Stomach smooth muscle (tissue), 2 donors: Measurements from ENCODE around the gene MLXIP.
A peak's percentile ranks its signal among the peaks of the same experiment; 100 is the strongest.

Experiments
- H3K27ac ChIP-seq: one replicate; pipeline ENCODE4 v1.7.0; 2013; ENCODE audit warnings: mild to moderate bottlenecking, low read length, inconsistent platforms
- H3K27me3 ChIP-seq, 2 donors: one replicate each; pipeline ENCODE4 v1.7.0; 2013; ENCODE audit warnings: low read length in 2 of 2; ENCODE audit not compliant: insufficient read depth in 2 of 2, control insufficient read depth in 1 of 2
- H3K36me3 ChIP-seq, 2 donors: one replicate each; pipeline ENCODE4 v1.7.0; 2013; ENCODE audit warnings: low read length in 2 of 2; ENCODE audit not compliant: control insufficient read depth in 2 of 2, insufficient read depth in 2 of 2
- H3K4me1 ChIP-seq: one replicate; pipeline ENCODE4 v1.7.0; 2013; ENCODE audit warnings: low read length; ENCODE audit not compliant: control insufficient read depth, insufficient read depth
- H3K4me3 ChIP-seq, 2 donors: one replicate each; pipeline ENCODE4 v1.7.0; 2013; ENCODE audit warnings: low read length in 2 of 2
- H3K9ac ChIP-seq, 2 donors: one replicate each; pipeline ENCODE4 v1.7.0; 2013; ENCODE audit warnings: low read length in 2 of 2, mild to moderate bottlenecking in 1 of 2
- H3K9me3 ChIP-seq, 2 donors: one replicate each; pipeline ENCODE4 v1.7.0; 2013; ENCODE audit warnings: low read length in 2 of 2; ENCODE audit not compliant: control insufficient read depth in 2 of 2
- donor health status: healthy.
- donor health status: Pancreatic carcinoma.

Gene MLXIP

DNA sequence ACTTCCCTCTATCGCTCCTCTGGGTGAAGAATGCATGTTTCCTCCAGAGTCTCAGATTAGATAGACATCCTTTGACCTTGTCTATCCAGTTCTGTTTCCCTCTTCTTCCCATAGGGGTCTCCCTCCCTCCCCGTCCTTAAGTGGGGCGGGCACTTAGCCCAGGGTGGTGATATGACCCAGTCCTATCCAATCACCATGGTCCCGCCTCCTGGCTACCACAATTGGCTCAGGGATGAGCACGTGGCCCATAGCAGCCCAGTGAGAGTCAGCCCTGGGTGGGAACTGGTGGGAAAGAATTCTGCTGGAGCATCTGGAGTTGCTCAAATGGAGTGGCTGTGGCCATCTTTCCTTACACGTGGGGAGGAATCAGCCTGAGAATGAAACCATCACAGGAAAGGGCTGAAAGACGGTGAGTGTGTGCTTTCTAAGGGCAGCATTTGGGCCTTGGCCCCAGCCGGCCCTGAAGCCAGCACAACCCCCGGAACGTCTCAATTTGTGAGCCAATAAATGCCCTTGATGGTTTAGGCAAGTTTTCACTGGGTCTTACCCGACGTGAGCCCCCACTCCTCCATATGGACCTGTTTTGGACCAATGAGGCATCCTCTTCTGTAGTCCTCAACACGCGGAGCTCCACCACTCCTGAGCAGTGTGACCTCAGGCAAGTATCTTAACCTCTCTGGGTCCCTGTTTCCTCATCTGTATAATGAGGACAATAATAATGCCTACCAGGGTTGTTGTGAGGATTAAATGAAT, 14.4 kb upstream of the MLXIP start:
- peaks cover 74% of the 10 kb centered on the region for H3K4me1 ChIP-seq
- H3K9ac ChIP-seq: peak overlapping the region; percentile 74 to 93
- peak overlapping the region; percentile 98 for H3K27ac ChIP-seq
- H3K36me3 ChIP-seq: no peaks in the 10 kb centered on the region
- no peaks in the 10 kb centered on the region for H3K27me3 ChIP-seq
- H3K4me3 ChIP-seq: peak overlapping the region; percentile 70 to 78
- no peaks in the 10 kb centered on the region for H3K9me3 ChIP-seq

- Histone ChIP-seq H3K27ac (peak overlapping the region; percentile 98), H3K27me3 (no peaks in the 10 kb centered on the region), H3K9me3 (no peaks in the 10 kb centered on the region), H3K36me3 (no peaks in the 10 kb centered on the region), H3K4me3 (peak overlapping the region; percentile 70 to 78), H3K9ac (peak overlapping the region; percentile 64 to 76), H3K4me1 (peaks cover 66% of the 10 kb centered on the region)
These were observed 13.6 kb upstream of the MLXIP start for GRCh38 chr12:122064780-122065588.

GRCh38 chr12:122067548-122067947, 11.0 kb upstream of the MLXIP start:
- Histone ChIP-seq H3K27ac (peak overlapping the region; percentile 77), H3K4me3 (peak overlapping the region in 1 of 2 donors; percentile 59), H3K4me1 (peaks cover 64% of the 10 kb centered on the region), H3K36me3 (no peaks in the 10 kb centered on the region), H3K9ac (peak overlapping the region in 1 of 2 donors; percentile 41), H3K27me3 (no peaks in the 10 kb centered on the region), H3K9me3 (no peaks in the 10 kb centered on the region)

GRCh38 chr12:122067966-122068365, 10.6 kb upstream of the MLXIP start:
- H3K4me3 ChIP-seq: peak overlapping the region in 1 of 2 donors; percentile 59
- H3K9ac ChIP-seq: peak overlapping the region in 1 of 2 donors; percentile 41
- peak overlapping the region; percentile 77 for H3K27ac ChIP-seq
- H3K36me3 ChIP-seq: no peaks in the 10 kb centered on the region
- H3K9me3 ChIP-seq: no peaks in the 10 kb centered on the region
- peaks cover 63% of the 10 kb centered on the region for H3K4me1 ChIP-seq
- no peaks in the 10 kb centered on the region for H3K27me3 ChIP-seq

- Histone ChIP-seq H3K27me3 (no peaks in the 10 kb centered on the region), H3K9me3 (no peaks in the 10 kb centered on the region), H3K27ac (peak overlapping the region; percentile 90), H3K36me3 (no peaks in the 10 kb centered on the region), H3K4me1 (peaks cover 32% of the 10 kb centered on the region), H3K4me3 (peak overlapping the region; percentile 9 to 60), H3K9ac (peak overlapping the region; percentile 45 to 51)
These were observed 6.3 kb upstream of the MLXIP start for GRCh38 chr12:122072031-122072970.

- Histone ChIP-seq H3K27ac (peak overlapping the region; percentile 6), H3K27me3 (no peaks in the 10 kb centered on the region), H3K4me3 (no peak overlapping the region), H3K9ac (no peak overlapping the region), H3K36me3 (no peaks in the 10 kb centered on the region), H3K4me1 (peaks cover 27% of the 10 kb centered on the region), H3K9me3 (no peaks in the 10 kb centered on the region)
These were observed 4.7 kb upstream of the MLXIP start for GRCh38 chr12:122073815-122074214.

DNA sequence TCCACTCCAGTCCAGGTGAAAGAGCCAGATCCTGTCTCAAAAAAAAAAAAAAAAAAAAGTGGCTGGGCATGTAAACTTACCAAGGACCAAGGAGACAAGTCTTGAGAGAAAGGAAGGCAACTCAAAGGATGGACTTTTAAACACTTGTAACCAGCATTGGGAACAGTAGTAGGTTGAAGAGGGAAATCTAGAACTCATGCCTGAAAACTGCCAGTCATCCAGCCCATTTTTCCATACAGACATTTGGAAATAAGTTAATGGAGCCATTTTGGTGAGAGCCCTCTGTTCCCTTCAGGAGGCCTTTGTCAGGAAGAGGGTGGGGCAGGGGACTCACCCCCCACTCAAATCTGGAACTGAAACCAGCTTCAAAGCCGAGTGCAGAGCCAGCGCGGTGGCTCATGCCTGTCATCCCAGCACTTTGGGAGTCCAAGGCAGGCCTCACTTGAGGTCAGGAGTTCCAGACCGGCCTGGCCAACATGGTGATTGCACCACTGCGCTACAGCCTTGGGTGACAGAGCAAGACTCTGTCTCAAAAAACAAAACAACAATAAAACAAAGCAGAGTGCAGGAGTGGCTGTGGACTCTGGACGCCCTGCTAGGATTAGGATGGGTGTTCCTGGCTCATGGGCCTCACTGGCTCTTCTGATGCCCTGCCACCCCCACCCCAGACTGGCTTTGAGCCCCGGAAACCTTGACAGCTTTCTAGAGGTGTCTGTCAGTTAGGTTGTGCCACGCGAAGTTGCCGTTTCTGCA, 1.6 kb upstream of the MLXIP start:
- Histone ChIP-seq H3K27me3 (no peaks in the 10 kb centered on the region), H3K9me3 (no peaks in the 10 kb centered on the region), H3K27ac (no peak overlapping the region), H3K4me3 (no peak overlapping the region), H3K4me1 (peaks cover 36% of the 10 kb centered on the region), H3K9ac (no peak overlapping the region), H3K36me3 (no peaks in the 10 kb centered on the region)

GRCh38 chr12:122079033-122079531, 526 bp downstream of the MLXIP start:
- H3K9ac ChIP-seq: peak overlapping the region; percentile 90 to 95
- peak overlapping the region; percentile 87 for H3K27ac ChIP-seq
- H3K9me3 ChIP-seq: no peaks in the 10 kb centered on the region
- peak overlapping the region; percentile 98 to 100 for H3K4me3 ChIP-seq
- peaks cover 42% of the 10 kb centered on the region for H3K4me1 ChIP-seq
- H3K27me3 ChIP-seq: no peaks in the 10 kb centered on the region
- peaks cover 4 to 5% of the 10 kb centered on the region in 2 donors for H3K36me3 ChIP-seq

GRCh38 chr12:122079532-122080081, 1.1 kb downstream of the MLXIP start:
- no peaks in the 10 kb centered on the region for H3K27me3 ChIP-seq
- no peaks in the 10 kb centered on the region for H3K9me3 ChIP-seq
- H3K36me3 ChIP-seq: peaks cover 6 to 10% of the 10 kb centered on the region in 2 donors
- H3K4me1 ChIP-seq: peaks cover 45% of the 10 kb centered on the region
- peak overlapping the region; percentile 87 for H3K27ac ChIP-seq
- peak overlapping the region; percentile 90 to 95 for H3K9ac ChIP-seq
- peak overlapping the region; percentile 98 to 100 for H3K4me3 ChIP-seq
